ENCODE data around the gene TAF11.
"Not testable (repeated sequence)": the region's sequence is repeated elsewhere in the genome, so short reads cannot be mapped to it uniquely, and the experiment has no call there.

Gene TAF11

DNA sequence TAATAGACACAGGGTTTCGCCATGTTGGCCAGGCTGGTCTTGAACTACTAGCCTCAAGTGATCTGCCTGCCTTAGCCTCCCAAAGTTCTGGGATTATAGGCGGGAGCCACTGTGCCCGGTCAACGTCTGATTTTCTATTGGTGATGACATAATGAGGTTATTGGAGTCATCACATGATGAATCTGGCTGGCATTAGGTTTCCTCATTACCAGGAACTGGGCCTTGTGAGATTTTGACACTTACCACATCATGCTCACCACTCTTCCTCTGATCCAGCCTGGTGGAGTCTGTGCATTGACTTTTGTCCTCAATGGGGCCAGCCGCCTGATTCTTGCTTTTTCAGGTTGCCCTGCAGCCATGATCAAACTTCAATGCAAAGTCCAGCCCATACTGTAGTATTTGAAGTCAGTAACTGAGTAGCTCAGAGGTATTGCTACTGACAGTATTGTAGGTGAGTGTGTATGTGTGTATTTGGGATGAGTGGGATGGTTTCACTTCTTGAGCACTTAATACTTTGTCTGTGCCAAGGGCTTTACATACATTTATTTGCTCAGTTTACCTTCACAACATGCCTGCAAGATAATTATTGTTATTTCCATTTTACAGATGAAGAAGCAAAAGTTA, 17.3 kb upstream of the TAF11 start:
- no peak for DNase-seq (ENCODE audit: low read depth in 2 of 2, low spot score in 1 of 2)

DNA sequence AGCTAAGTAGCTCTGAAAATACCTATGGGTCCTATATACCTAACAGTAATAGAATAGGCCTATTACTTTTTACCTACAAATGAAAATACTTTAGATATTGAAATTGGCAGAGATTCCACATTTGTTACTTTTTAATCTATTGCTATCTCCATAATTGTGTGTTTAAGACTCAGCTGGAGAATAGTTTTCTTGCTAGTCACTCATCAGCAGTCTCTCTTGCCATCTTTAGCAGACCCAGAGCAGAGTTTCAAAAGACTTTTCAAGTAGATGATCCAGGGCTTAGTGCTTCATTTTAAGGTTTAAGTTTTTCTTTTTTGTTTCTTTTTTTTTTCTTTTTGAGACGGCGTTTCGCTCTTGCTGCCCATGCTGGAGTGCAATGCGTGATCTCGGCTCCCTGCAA, 14.1 kb upstream of the TAF11 start:
- DNase-seq (ENCODE audit: low read depth in 2 of 2, low spot score in 1 of 2) = no peak

DNA sequence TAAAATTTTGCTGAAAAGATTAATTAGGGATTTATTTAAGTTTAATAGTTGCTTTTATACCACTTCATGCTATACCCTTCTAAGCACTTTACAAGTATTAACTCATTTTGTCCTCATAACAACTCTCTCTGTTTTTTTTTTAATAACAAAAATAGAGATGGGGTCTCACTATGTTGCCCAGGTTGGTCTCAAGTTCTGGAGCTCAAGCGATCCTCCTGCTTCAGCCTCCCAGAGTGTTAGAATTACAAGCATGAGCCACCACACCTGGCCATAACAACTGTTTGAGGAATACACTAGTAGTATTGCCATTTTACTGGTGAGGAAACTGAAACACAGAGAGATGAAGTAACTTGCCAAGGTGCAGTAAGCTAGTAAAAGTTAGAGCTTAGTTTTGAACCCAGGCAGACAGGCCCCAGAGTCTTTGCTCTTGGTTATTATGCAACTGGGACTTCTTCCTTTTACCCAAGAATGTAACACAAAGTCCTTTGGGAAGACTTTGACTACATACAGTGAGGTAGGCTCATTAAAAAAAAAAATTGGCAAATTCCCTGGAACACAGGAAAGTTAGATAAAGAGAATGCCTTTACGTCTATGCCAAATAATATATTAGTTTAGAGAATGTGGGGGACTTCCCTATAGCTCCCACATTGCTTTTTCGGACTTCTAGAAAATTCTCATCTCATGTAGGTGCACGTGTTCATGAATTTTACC, 12.6 kb upstream of the TAF11 start:
- DNase-seq (ENCODE audit: low read depth in 2 of 2, low spot score in 1 of 2) = no peak

GRCh38 chr6:34899748-34900147, 11.9 kb upstream of the TAF11 start:
- not testable (repeated sequence) for DNase-seq (ENCODE audit: low read depth in 2 of 2, low spot score in 1 of 2)

GRCh38 chr6:34897716-34898115, 9.9 kb upstream of the TAF11 start:
- no peak for DNase-seq (ENCODE audit: low read depth in 2 of 2, low spot score in 1 of 2)

GRCh38 chr6:34897130-34897529, 9.3 kb upstream of the TAF11 start:
- DNase-seq (ENCODE audit: low read depth in 2 of 2, low spot score in 1 of 2) = no peak

GRCh38 chr6:34894693-34895092, 6.9 kb upstream of the TAF11 start:
- DNase-seq (ENCODE audit: low read depth in 2 of 2, low spot score in 1 of 2) = no peak

GRCh38 chr6:34891296-34891695, 3.5 kb upstream of the TAF11 start:
- DNase-seq (ENCODE audit: low read depth in 2 of 2, low spot score in 1 of 2) = no peak

DNA sequence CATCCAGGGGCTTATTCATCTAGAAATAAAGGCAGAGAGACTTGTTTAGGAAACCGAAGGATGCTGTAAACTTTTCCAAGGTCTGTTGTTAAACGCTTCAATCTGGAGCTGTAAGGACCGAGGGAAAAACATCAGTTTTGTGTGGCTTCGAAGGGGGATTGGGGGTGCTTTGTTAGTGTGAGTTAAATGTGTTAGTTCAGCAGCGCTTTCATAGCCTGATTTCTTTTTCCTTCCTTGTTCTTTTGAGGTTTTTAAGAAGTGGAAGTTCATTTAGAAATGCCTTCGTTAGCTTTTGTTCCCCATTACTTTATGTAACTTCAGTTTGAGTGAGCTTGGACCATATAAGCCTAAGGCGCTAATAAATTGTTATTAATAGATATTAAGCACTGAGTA, 2.7 kb upstream of the TAF11 start:
- no peak for DNase-seq (ENCODE audit: low read depth in 2 of 2, low spot score in 1 of 2)

DNA sequence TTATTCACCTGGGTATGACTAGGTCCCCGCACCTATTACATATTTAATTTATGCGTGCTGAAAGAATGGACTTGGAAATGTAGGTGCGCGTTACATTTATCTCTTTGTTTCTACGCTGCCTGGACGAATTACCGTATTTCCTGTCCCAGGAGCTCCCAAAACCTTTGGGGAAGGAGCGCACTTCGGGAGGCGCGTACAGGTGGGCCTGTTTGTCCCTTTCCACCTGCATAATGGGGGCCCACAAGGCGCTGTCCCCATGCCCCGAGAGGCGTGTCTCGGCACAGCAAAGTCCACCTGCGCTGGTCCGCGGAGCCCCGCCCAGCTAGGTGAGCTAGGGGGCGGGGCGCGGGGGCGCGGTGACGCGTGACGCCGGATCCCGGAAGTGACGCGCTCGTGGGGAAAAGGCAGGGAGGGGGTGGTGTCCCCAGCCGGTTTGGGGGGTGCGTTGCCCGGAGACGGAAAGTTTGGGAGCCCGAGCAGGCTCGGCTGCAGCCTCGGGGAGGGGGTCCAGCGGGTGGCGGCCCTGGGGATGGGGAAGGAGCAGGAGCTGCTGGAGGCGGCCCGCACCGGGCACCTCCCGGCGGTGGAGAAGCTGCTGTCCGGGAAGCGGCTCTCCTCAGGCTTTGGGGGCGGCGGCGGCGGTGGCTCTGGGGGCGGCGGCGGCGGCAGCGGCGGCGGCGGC, 1.2 kb upstream of the TAF11 start, which contains the start of gene ANKS1A:
Gene ANKS1A, plus strand, starts transcription at position 382 of the 682 bp plus-strand sequence. Its CDS starts 148 bp downstream, at position 530.
- DNase-seq (ENCODE audit: low read depth in 2 of 2, low spot score in 1 of 2) = peak; percentile 81 to 91

- no peak for DNase-seq (ENCODE audit: low read depth in 2 of 2, low spot score in 1 of 2)
These were observed 643 bp upstream of the TAF11 start for GRCh38 chr6:34888514-34888856.

- DNase-seq (ENCODE audit: low read depth in 2 of 2, low spot score in 1 of 2) = not testable (repeated sequence)
These were observed 2.0 kb downstream of the TAF11 start for GRCh38 chr6:34885837-34886236.

DNA sequence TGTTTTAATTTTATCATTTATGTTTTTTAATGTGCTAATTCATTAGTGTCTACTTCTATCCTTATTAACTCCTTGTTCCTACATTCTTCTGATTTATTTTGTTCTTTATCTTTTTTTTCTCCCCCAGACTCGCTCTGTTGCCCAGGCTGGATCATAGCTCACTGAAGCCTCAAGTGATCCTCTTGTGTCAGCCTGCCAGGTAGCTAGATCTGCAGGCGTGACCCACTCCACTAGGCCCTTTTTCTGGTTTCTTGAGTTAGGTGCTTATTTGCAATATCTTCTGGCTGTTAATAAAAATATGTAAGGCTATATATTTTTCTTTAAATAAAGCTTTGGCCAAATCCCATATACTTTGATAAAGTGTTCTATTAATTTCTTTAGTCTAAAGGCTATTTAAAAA, 2.8 kb downstream of the TAF11 start:
- no peak for DNase-seq (ENCODE audit: low read depth in 2 of 2, low spot score in 1 of 2)

GRCh38 chr6:34884073-34884472, 3.8 kb downstream of the TAF11 start:
- DNase-seq (ENCODE audit: low read depth in 2 of 2, low spot score in 1 of 2) = not testable (repeated sequence)

- DNase-seq (ENCODE audit: low read depth in 2 of 2, low spot score in 1 of 2) = no peak
These were observed 9.9 kb downstream of the TAF11 start for GRCh38 chr6:34877869-34878485.

- no peak for DNase-seq (ENCODE audit: low read depth in 2 of 2, low spot score in 1 of 2)
These were observed 10.6 kb downstream of the TAF11 start for GRCh38 chr6:34877259-34877658.

GRCh38 chr6:34876472-34876871, 11.4 kb downstream of the TAF11 start:
- no peak for DNase-seq (ENCODE audit: low read depth in 2 of 2, low spot score in 1 of 2)

DNA sequence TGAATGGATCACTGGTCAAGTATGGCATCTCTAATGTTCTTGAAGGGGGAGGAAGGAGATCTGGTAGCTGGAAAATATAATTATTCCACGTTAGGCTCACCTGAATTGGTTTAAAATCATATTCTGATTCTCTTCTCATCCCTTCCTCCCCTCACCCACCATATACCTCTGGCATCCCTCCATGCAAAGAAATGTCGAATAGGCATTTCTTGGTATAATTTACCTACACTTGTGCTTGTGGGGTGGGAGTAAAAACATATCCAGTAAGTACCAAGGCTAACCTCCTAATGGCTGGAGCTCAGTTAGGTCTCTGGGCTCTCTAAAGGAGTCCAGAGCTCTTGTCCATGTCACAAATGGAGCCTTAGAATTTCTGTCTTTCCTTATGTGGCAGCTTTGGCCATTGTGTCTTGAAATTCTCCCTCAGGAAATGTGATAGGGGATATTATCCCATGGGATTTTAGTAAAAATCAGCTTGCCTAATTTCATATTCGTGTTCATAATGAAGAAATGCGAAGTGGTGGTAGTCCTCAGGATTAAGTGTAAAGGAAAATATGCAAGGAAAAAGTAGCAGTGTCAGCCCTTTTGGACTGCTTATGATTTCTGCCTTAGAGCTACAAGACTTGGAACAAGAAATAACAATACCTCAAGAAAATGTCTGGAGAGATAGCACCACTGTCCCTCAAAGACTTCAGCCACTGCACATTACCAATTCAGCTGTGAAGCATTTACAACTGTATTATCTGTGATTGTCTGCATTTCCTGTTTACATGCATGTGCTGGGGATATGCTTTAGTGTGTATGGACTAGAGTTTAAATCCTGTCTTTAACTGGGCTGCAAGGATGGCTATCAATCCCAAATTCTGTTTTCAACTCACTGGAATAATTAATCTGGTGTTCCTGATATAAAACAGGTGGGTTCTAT, 12.3 kb downstream of the TAF11 start:
- DNase-seq (ENCODE audit: low read depth in 2 of 2, low spot score in 1 of 2) = no peak

DNA sequence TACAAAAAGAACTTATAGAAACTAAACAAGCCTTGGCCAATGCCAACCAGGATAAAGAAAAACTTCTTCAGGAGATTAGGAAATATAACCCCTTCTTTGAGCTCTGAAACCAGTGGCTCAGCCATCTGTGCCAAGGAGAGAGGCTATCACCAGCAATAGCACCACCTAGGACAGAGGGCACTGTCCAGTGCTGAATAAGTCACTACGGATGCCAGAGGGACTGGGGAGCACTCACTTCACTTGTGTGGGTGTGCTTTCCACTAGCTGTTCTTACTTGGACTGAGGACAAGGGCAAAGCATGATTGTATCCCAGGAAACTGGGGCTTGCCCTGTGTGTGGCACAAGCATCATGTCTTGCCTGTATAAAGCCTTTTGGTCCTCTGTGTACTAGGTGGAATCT, 15.5 kb downstream of the TAF11 start:
- no peak for DNase-seq (ENCODE audit: low read depth in 2 of 2, low spot score in 1 of 2)

DNA sequence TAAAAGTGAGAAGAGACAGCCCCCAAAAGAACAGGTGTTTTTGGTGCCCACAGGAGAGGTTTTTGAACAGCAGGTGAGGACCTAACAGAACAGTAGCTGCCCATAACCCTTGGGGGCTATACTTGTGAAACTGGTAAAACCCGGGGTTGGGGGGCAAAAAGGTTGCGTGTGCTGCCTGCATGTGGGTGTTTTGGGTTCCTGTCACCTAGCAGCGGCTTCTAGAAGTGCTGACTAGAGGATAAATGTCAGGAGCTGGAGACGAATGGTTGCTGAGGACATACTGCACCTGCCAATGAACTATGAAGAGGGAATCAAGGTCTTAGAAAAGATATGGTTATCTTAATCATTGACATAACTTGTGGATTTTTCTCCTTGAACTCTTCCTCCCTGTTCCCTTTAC, 16.0 kb downstream of the TAF11 start:
- no peak for DNase-seq (ENCODE audit: low read depth in 2 of 2, low spot score in 1 of 2)

DNA sequence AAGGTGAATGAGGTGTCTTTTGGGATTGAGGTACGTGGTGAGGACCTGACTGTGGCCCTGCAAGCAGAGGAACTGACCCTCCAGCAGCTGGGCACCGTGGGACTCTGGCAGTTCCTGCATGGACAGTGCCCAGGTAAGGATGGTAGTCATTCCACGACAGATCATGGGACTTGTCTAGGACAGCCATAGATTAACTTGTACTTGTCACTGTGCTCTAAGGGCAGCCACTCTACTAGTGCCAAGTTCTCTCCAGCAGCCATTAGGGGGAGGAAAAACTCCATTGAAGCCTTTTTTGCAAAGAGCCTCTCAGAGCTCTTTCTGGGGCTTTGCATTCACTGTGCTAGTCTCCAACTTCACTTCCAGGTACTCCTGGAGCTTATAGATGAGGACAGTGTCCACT, 20.4 kb downstream of the TAF11 start:
- DNase-seq (ENCODE audit: low read depth in 2 of 2, low spot score in 1 of 2) = no peak

All from stimulated activated CD8-positive, alpha-beta memory T cell treated with anti-CD3 and anti-CD28 coated beads, Interleukin-4, amount 100 ng/mL, for 4 hours (primary cell).